AG04450 (cell line): ENCODE data around the gene KCNQ2. TPM values are rescaled to one million over a fixed set of nuclear protein-coding genes. Genes with fewer than 3 reads are reported as not detected.

Experiments used
- CTCF ChIA-PET: fragments of 300-600, 350-600 bp; formaldehyde crosslinking; extraction: SDS; loops from one replicate; lab custom pipeline; 2022; ENCODE audit warnings: antibody characterized with exemption, inconsistent platforms; lab: Charles Lee
- POLR2A ChIA-PET: fragments of 350-600 bp; formaldehyde crosslinking; extraction: SDS; loops from one replicate; lab custom pipeline; 2021; ENCODE audit warnings: antibody characterized with exemption, inconsistent platforms; lab: Yijun Ruan, JAX
- DNase-seq: peaks from one replicate; pipeline ENCODE4 v3.0.0-alpha.2; 2011; ENCODE audit warnings: low read depth, low spot score
- H3K27ac ChIP-seq: one replicate; pipeline ENCODE4 v1.5.1; 2012; ENCODE audit warnings: low read depth, low read length, control low read depth
- H3K27me3 ChIP-seq: one replicate; pipeline ENCODE4 v1.6.0; 2012; ENCODE audit warnings: low read length; ENCODE audit not compliant: control insufficient read depth, insufficient read depth
- H3K4me3 ChIP-seq: 2 replicates; pipeline ENCODE4 v1.5.1; 2011; ENCODE audit warnings: mild to moderate bottlenecking, low read depth, low read length, control low read depth
- H3K9me3 ChIP-seq: 2 replicates; pipeline ENCODE4 v1.5.1; 2012; ENCODE audit warnings: low read length; ENCODE audit not compliant: control insufficient read depth, insufficient read depth
- CTCF ChIP-seq: IDR thresholded peaks from 2 replicates; pipeline ENCODE4 v1.5.1; 2011; ENCODE audit warnings: low read depth, low read length, control low read depth, inconsistent platforms
- polyA plus RNA-seq: library from polyadenylated mRNA; depleted of rRNA; stranded (reverse); fragments of >200 nt; gene quantifications from 2 replicates; pipeline ENCODE4 v1.2.3, GENCODE V29; 2011

KCNQ2 gene
- polyA plus RNA-seq, 1 experiment, result not detected

GRCh38 chr20:63486300-63486855 is 13.9 kb upstream of the KCNQ2 start:
- DNase-seq, result no peak
- POLR2A ChIA-PET, result no interaction called here
- CTCF ChIA-PET, result no interaction called here
- peaks cover 39% of the 10 kb centered on the region for H3K27me3 ChIP-seq
- H3K27ac ChIP-seq, result no peak overlapping the region
- no peak overlapping the region for H3K4me3 ChIP-seq
- no peak for TF ChIP-seq CTCF
- peaks cover 5% of the 10 kb centered on the region for H3K9me3 ChIP-seq

GRCh38 chr20:63484651-63485403 is 12.4 kb upstream of the KCNQ2 start:
- POLR2A ChIA-PET, result no interaction called here
- DNase-seq, result no peak
- Histone ChIP-seq H3K9me3 (peaks cover 5% of the 10 kb centered on the region), H3K4me3 (no peak overlapping the region), H3K27ac (no peak overlapping the region), H3K27me3 (peaks cover 30% of the 10 kb centered on the region)
- no peak for TF ChIP-seq CTCF
- CTCF ChIA-PET, result no interaction called here

- Histone ChIP-seq H3K4me3 (no peak overlapping the region), H3K27me3 (peaks cover 28% of the 10 kb centered on the region), H3K9me3 (peaks cover 5% of the 10 kb centered on the region), H3K27ac (no peak overlapping the region)
- POLR2A ChIA-PET, result no interaction called here
- no peak for DNase-seq
- CTCF ChIA-PET, result no interaction called here
- TF ChIP-seq CTCF, result no peak
These were observed 11.8 kb upstream of the KCNQ2 start for GRCh38 chr20:63484236-63484635.

- CTCF ChIA-PET, result no interaction called here
- no peak overlapping the region for H3K4me3 ChIP-seq
These were observed 11.4 kb upstream of the KCNQ2 start for GRCh38 chr20:63483834-63484233.

More at GRCh38 chr20:63483834-63484233, 11.4 kb upstream of the KCNQ2 start:
- Histone ChIP-seq H3K9me3 (peaks cover 5% of the 10 kb centered on the region), H3K27ac (no peak overlapping the region), H3K27me3 (peaks cover 24% of the 10 kb centered on the region)
- POLR2A ChIA-PET, result no interaction called here
- DNase-seq, result no peak
- TF ChIP-seq CTCF, result no peak
